Embryonic facial prominence (tissue), 1 donor: ENCODE data around the gene ABCC12.
A peak's percentile ranks its signal among the peaks of the same experiment; 100 is the strongest.

ENCODE experiments used
- DNase-seq: peaks from one replicate; pipeline ENCODE4 v3.0.0-alpha.2; 2016; ENCODE audit errors: extremely low spot score

ABCC12 gene

GRCh38 chr16:48165961-48166578, 10.3 kb upstream of the ABCC12 start:
- no peak for DNase-seq

GRCh38 chr16:48164907-48165715, 9.3 kb upstream of the ABCC12 start:
- DNase-seq, result no peak

DNA sequence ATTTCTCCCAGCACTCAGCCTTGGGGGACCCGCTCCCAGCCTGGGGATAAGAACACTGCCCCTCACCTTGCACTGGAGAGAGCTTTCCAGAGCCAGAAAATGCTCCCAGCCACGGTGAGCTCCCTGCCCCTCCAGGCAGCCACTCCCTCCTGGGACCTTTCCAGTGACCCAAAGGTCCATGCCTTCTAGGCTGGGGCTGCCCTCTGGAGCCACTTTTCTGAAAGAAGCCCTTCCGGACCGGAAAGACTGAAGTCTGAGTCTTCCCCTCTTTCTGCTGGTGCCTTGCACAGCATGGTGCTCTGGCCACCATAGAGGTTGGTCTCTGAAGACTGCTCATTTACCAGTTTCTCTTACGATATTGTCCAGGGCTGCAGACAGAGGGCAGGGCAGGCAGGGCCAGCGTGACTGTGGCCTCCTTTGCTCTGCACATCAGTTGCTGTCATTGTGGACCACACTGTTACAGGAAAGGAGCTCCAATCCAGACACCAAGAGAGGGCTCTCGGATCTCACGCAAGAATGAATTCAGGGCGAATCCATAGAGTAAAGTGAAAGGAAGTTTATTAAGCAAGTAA, 7.1 kb upstream of the ABCC12 start:
- no peak for DNase-seq

GRCh38 chr16:48161906-48162305, 6.1 kb upstream of the ABCC12 start:
- DNase-seq, result no peak

GRCh38 chr16:48160575-48160974, 4.8 kb upstream of the ABCC12 start:
- DNase-seq, result no peak

- no peak for DNase-seq
Observed at GRCh38 chr16:48158296-48158695, 2.5 kb upstream of the ABCC12 start.

DNA sequence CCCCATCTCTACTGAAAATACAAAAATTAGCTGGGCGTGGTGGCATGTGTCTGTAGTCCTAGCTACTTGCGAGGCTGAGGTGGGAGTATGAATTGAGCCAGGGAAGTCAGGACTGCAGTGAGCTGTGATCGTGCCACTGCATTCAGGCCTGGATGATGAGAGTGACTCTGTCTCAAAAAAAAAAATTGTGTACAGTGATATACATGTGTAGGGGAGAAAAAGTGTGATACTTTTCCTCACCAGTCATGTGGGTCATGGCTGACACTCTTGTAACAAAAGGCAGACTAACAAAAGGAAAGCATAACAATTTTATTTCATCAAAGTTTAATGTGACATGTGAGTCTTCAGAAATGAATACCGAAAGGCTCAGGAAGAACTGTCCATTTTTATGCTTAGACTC, 2.0 kb upstream of the ABCC12 start:
- DNase-seq, result no peak

DNA sequence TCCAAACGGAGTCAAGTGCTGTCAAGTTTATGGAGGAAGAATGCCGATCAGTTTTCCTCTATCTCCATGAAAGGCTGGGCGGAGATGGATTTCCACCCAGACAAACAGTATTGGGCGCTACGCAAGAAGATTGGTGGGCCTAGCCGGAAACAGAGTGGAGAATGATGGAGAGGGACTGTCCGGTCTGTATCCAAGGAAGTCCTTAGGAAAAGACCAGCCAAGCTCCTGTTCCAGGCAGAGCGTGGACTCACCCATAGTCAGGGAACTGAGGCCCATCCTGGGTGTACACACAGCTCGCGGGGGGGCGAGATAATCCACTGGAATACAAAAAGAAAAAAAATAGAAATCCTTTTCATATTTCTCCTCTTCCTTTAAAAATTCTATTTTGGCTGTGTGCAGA, 1.5 kb upstream of the ABCC12 start:
- no peak for DNase-seq

GRCh38 chr16:48156790-48157209, 1.0 kb upstream of the ABCC12 start:
- peak; percentile 66 for DNase-seq

DNA sequence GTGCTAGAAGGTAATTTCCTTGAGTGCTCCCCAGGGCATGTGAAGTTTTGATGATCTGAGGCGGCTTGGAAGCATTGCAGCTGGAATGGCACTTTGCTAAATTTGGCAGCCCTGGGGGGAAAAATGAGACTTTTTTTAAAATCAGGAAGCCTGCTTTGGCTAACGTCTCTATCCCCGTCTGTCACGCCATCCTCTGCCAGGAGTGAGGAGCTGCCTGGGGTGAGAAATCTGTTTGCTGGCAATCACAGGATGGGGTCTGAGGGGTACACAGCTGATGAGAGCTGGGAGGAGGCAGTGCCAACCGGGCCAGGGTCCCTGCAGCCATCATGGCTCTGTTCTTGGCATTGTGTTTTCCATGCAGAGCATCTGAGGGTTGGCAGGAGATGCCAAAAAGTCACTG, 2.0 kb downstream of the ABCC12 start:
- no peak for DNase-seq

- DNase-seq, result no peak
Observed at GRCh38 chr16:48152226-48152625, 3.6 kb downstream of the ABCC12 start.

DNA sequence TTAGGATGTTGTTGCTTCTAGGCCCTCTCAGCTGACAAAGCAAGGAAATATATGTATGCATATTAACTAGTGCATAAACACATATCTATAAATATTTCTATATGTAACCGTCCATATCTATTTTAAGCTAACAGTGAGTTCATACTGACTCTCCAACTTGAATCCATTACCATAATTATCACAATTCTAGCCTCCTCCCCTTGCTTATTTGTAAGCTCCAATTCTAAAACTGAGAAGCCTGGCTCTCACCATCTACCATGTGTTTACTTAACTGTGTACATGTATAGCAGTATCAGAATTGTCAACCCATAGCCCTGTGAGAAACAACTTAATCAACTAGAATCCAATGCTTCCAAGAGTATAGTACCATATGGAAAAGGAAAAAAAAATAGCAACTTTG, 5.1 kb downstream of the ABCC12 start:
- DNase-seq, result no peak

GRCh38 chr16:48146710-48147109, 9.1 kb downstream of the ABCC12 start:
- DNase-seq, result no peak

GRCh38 chr16:48146131-48146530, 9.7 kb downstream of the ABCC12 start:
- no peak for DNase-seq

- DNase-seq, result no peak
Observed at GRCh38 chr16:48143812-48144368, 11.9 kb downstream of the ABCC12 start.

GRCh38 chr16:48140821-48141220, 15.0 kb downstream of the ABCC12 start:
- DNase-seq, result no peak

DNA sequence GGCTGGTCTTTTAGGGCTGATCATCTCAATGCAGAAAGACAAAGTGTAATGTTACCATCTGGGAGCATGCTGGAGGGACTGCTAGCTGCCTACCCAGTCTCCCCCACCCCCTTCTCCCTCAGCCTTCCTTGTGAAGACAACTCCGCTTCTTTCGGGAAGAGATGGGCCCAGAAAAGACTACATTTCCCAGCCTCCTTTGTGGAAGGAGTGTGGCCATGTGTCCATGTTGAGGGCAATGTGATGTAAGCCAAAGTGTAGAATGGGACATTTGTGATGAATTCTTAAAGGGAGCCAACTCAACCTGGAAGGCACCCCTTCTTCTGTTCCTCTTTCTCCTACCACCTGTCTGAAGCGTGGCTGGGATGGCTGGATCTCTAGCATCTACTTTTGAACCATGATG, 16.3 kb downstream of the ABCC12 start:
- DNase-seq, result no peak

GRCh38 chr16:48138543-48138942, 17.2 kb downstream of the ABCC12 start:
- no peak for DNase-seq

DNA sequence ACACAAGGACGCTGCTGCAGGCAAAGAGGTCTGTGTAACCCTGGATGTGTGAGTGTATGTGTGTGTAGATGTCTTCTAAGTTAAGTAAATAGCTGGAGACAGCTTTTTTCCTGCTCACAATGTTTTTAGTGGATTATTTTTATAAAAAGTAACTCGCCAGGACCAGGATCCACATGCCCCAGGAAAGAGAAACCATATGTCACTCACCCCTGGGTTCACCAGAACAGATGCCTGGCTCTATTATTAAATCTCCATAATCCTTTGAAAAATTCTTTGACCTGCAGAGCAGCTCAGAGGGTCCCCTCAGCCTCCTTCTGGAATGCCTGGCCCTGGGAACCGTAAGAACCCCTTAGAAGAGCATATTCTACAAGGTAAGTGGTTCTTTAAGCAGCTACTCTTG, 18.0 kb downstream of the ABCC12 start:
- DNase-seq, result no peak

DNA sequence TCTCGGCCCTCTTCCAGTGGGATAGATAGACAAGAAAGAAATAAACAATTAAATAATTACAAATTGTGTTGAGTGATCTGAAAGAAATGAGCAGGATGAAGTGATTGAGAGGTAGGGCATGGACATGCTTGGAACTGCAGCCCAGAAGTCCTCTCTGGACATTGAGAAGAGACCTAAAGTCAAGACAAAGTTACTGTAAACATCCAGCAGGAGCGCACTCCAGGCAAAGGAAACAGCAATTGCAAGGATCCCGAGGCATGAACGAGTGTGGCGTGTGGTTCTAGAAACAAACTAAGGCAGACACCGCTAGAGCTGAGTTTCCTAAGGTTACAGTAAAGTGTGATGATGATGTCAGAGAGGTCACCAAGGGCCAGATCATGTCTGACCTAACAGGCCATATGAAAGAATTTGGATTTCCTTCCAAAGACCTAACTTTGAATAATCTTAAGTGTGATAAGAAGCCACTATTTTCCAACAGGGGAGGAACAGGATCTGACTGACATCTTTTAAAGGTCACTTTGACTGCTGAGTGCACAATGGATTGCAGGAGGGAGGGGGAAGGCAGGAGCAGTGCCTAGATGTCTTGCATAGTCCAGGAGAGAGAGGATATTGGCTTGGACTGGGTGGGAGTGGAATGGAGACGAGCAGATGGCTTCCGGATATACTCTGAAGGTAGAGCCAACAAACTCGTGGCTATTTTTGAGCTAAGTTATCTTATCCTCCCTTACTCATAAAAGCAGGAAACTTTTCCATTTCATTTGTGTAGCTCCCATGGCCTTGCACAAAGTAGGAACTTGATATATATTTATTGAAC, 19.0 kb downstream of the ABCC12 start:
- DNase-seq, result no peak

DNA sequence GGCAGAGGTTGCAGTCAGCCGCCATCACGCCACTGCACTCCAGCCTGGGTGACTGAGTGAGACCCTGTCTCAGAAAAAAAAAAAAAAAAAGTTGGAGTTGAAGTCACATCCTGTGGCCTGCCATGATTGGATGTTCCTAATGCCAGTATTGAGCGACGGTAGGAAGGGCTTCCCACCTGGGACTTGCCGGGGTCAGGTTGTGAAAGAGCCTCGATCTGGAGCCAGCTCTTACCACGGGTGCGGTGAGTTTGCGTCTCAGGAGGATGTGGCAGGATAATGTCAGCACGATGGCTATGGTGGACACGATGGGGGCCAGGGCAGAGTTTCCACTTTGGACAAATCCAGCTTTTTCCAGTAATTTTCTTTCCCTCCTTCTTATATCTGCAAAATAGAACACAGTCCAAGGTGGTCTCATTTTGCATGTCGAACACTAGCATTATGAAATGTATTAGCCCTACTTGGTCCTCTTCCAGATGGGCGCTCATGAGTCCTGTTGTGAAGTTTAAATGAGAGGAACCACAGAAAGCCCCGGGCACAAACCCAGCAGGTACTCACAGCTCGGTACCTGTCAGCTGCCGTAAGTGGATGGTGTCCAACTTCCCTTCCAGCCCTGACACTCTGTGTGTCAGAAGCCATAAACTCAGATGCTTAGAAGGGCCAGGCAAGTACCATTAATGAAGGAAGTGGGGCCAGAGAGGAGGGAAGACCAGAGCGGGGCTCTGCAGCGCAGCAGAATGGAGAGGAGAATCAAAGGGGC, 22.2 kb downstream of the ABCC12 start:
- no peak for DNase-seq
